Epithelial cell of proximal tubule (primary cell): ENCODE results near the gene CNTN5. TPM values are rescaled to one million over a fixed set of nuclear protein-coding genes. Genes with fewer than 3 reads are reported as not detected.

Source experiments
- DNase-seq: peaks from one replicate; pipeline ENCODE4 v3.0.0-alpha.2; 2011; ENCODE audit warnings: low read depth
- H3K4me3 ChIP-seq: 2 replicates; pipeline ENCODE4 v1.5.1; 2011; ENCODE audit warnings: low read depth, mild to moderate bottlenecking, low read length
- CTCF ChIP-seq: conservative IDR thresholded peaks from 2 replicates; pipeline ENCODE4 v1.5.1; 2012; ENCODE audit warnings: low read depth, mild to moderate bottlenecking, low read length
- total RNA-seq: library from RNA; depleted of rRNA; stranded (reverse); fragments of >200 nt; gene quantifications from 2 replicates; pipeline ENCODE4 v1.2.3, GENCODE V29; 2015

Gene CNTN5
- total RNA-seq, 1 donor from 2014 or later: not detected

DNA sequence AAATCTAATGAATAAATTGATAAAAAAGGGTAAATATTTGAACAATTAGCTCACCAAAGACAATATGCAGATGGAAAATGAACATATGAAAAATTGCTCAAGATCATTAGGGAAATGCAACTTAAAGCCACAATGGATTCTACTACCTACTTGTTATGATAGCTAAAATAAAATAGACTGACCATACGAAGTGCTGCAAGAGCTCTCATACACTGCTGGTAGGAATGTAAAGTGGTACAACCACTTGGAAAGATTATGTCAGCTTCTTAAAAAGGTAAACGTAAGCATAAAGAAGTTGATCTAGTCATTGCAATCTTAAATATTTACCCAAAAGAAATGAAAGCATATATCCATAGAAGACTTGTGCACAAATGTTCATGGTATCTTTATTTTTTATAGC is 1162.2 kb downstream of the CNTN5 start:
- no peak overlapping the region for H3K4me3 ChIP-seq
- TF ChIP-seq CTCF: no peak
- no peak for DNase-seq

- H3K4me3 ChIP-seq: no peak overlapping the region
- no peak for TF ChIP-seq CTCF
Observed at GRCh38 chr11:100185588-100185987, 1164.8 kb downstream of the CNTN5 start.

DNA sequence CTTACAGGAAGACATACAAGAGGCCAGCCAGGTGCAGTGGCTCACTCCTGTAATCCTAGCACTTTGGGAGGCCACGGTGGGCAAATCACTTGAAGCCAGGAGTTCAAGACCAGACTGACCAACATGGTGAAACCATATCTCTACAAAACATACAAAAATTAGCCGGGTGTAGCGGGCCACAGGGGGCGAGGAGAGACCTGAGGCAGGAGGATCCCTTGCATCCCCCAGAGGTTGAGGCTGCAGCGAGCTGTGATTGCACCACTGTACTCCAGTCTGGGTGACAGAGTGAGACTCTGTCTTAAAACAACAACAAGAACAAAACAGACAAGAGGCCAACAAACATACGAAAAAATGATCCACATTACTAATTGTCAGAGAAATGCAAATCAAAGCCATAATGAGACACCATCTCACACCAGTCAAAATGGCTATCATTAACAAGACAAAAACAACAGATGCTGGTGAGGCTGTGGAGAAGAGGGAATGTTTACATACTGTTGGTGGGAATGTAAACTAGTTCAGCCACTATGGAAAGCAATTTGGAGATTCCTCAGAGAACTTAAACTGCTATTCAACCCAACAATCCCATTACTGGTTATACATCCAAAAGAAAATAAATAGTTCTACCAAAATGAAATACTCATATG is 1167.5 kb downstream of the CNTN5 start:
- no peak overlapping the region for H3K4me3 ChIP-seq
- TF ChIP-seq CTCF: no peak
- DNase-seq: no peak

More at GRCh38 chr11:100185588-100185987, 1164.8 kb downstream of the CNTN5 start:
- no peak for DNase-seq

- no peak overlapping the region for H3K4me3 ChIP-seq
- no peak for DNase-seq
- no peak for TF ChIP-seq CTCF
Observed at GRCh38 chr11:100190395-100190794, 1169.6 kb downstream of the CNTN5 start.

GRCh38 chr11:100192181-100192580 is 1171.4 kb downstream of the CNTN5 start:
- DNase-seq: no peak
- H3K4me3 ChIP-seq: no peak overlapping the region
- TF ChIP-seq CTCF: no peak

DNA sequence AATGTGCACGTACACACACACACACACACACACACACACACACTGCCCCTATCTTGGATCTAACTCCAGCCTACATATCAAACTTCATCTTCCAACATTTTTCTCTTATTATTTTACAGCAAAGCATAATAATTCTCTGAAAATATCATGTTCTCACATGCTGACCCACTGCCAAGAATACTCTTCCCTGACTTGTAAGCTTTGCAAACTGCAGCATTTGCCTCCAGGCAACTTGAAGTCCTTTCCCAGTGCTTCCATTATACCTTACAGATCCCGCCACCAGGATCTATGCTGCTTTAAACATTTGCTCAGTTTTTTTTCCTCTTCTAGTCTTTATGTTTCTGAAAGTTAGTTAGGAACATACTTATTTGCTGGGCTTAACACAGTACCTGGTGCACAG is 1183.0 kb downstream of the CNTN5 start:
- no peak for TF ChIP-seq CTCF
- no peak overlapping the region for H3K4me3 ChIP-seq
- DNase-seq: no peak

- H3K4me3 ChIP-seq: no peak overlapping the region
- no peak for TF ChIP-seq CTCF
- no peak for DNase-seq
Observed at GRCh38 chr11:100205926-100206325, 1185.2 kb downstream of the CNTN5 start.
